ENCODE measurements around the gene AHSA1.

The AHSA1 gene

GRCh38 chr14:77439861-77440260 lies 18.0 kb upstream of the AHSA1 start:
- peaks cover 68% of the 10 kb centered on the region for H3K36me3 ChIP-seq (ENCODE audit: insufficient read depth, low read length)
- H3K9me3 ChIP-seq (replicated peaks; ENCODE audit: low read length), result no peaks in the 10 kb centered on the region
- no peak overlapping the region for H3K4me3 ChIP-seq (ENCODE audit: low read length)
- H3K4me2 ChIP-seq (ENCODE audit: low read length), result no peak overlapping the region
- H3K4me1 ChIP-seq (ENCODE audit: control insufficient read depth, insufficient read depth, low read length), result no peaks in the 10 kb centered on the region
- no peaks in the 10 kb centered on the region for H3K27me3 ChIP-seq (ENCODE audit: control insufficient read depth, insufficient read depth, low read length)
- no peak overlapping the region for H3K9ac ChIP-seq (ENCODE audit: low read depth, low read length)

- H3K4me2 ChIP-seq (ENCODE audit: low read length), result no peak overlapping the region
- H3K36me3 ChIP-seq (ENCODE audit: insufficient read depth, low read length), result peaks cover 59% of the 10 kb centered on the region
- no peaks in the 10 kb centered on the region for H3K27me3 ChIP-seq (ENCODE audit: control insufficient read depth, insufficient read depth, low read length)
- no peak overlapping the region for H3K9ac ChIP-seq (ENCODE audit: low read depth, low read length)
- H3K4me3 ChIP-seq (ENCODE audit: low read length), result no peak overlapping the region
- no peaks in the 10 kb centered on the region for H3K4me1 ChIP-seq (ENCODE audit: control insufficient read depth, insufficient read depth, low read length)
- no peaks in the 10 kb centered on the region for H3K9me3 ChIP-seq (replicated peaks; ENCODE audit: low read length)
These were observed 15.7 kb upstream of the AHSA1 start for GRCh38 chr14:77442196-77442595.

GRCh38 chr14:77455966-77456640 lies 1.8 kb upstream of the AHSA1 start:
- peaks cover 23% of the 10 kb centered on the region for H3K36me3 ChIP-seq (ENCODE audit: insufficient read depth, low read length)
- peak overlapping the region; percentile 82 for H3K9ac ChIP-seq (ENCODE audit: low read depth, low read length)
- peak overlapping the region; percentile 87 for H3K4me2 ChIP-seq (ENCODE audit: low read length)
- peak overlapping the region; percentile 84 for H3K4me3 ChIP-seq (ENCODE audit: low read length)
- no peaks in the 10 kb centered on the region for H3K9me3 ChIP-seq (replicated peaks; ENCODE audit: low read length)
- peaks cover 12% of the 10 kb centered on the region for H3K4me1 ChIP-seq (ENCODE audit: control insufficient read depth, insufficient read depth, low read length)
- no peaks in the 10 kb centered on the region for H3K27me3 ChIP-seq (ENCODE audit: control insufficient read depth, insufficient read depth, low read length)

- Histone ChIP-seq H3K27me3 (ENCODE audit: control insufficient read depth, insufficient read depth, low read length) (no peaks in the 10 kb centered on the region), H3K9me3 (replicated peaks; ENCODE audit: low read length) (no peaks in the 10 kb centered on the region), H3K36me3 (ENCODE audit: insufficient read depth, low read length) (peaks cover 25% of the 10 kb centered on the region), H3K4me2 (ENCODE audit: low read length) (peak overlapping the region; percentile 87), H3K4me1 (ENCODE audit: control insufficient read depth, insufficient read depth, low read length) (peaks cover 12% of the 10 kb centered on the region), H3K4me3 (ENCODE audit: low read length) (peak overlapping the region; percentile 84), H3K9ac (ENCODE audit: low read depth, low read length) (peak overlapping the region; percentile 82)
These were observed 775 bp upstream of the AHSA1 start for GRCh38 chr14:77457115-77457521.

GRCh38 chr14:77458249-77458950 lies 507 bp downstream of the AHSA1 start:
- H3K4me1 ChIP-seq (ENCODE audit: control insufficient read depth, insufficient read depth, low read length), result peaks cover 12% of the 10 kb centered on the region
- H3K36me3 ChIP-seq (ENCODE audit: insufficient read depth, low read length), result peaks cover 33% of the 10 kb centered on the region
- H3K27me3 ChIP-seq (ENCODE audit: control insufficient read depth, insufficient read depth, low read length), result no peaks in the 10 kb centered on the region
- no peaks in the 10 kb centered on the region for H3K9me3 ChIP-seq (replicated peaks; ENCODE audit: low read length)
- peak overlapping the region; percentile 87 for H3K9ac ChIP-seq (ENCODE audit: low read depth, low read length)
- peak overlapping the region; percentile 84 for H3K4me3 ChIP-seq (ENCODE audit: low read length)
- H3K4me2 ChIP-seq (ENCODE audit: low read length), result peak overlapping the region; percentile 90

- peaks cover 12% of the 10 kb centered on the region for H3K4me1 ChIP-seq (ENCODE audit: control insufficient read depth, insufficient read depth, low read length)
- peaks cover 40% of the 10 kb centered on the region for H3K36me3 ChIP-seq (ENCODE audit: insufficient read depth, low read length)
- peak overlapping the region; percentile 87 for H3K9ac ChIP-seq (ENCODE audit: low read depth, low read length)
- H3K4me3 ChIP-seq (ENCODE audit: low read length), result peak overlapping the region; percentile 84
- peak overlapping the region; percentile 90 for H3K4me2 ChIP-seq (ENCODE audit: low read length)
- no peaks in the 10 kb centered on the region for H3K9me3 ChIP-seq (replicated peaks; ENCODE audit: low read length)
- no peaks in the 10 kb centered on the region for H3K27me3 ChIP-seq (ENCODE audit: control insufficient read depth, insufficient read depth, low read length)
These were observed 1.3 kb downstream of the AHSA1 start for GRCh38 chr14:77459072-77459723.

DNA sequence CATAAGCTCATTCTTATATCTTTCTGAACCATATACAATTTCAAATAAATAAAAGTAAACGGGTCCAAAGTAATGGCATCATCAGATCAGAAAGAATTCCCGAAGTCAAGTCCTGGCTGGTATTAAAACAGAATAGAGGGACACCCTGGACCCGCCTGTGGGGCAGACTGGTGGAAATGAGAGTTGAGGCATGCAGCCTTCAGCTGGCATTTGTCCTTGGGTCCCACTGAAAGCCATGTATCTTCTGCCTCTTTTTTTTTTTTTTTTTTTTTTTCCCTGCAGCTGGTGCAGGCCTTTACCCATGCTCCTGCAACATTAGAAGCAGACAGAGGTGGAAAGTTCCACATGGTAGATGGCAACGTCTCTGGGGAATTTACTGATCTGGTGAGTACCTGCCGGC lies 9.9 kb downstream of the AHSA1 start:
- H3K4me1 ChIP-seq (ENCODE audit: control insufficient read depth, insufficient read depth, low read length), result no peaks in the 10 kb centered on the region
- H3K9me3 ChIP-seq (replicated peaks; ENCODE audit: low read length), result no peaks in the 10 kb centered on the region
- peaks cover 58% of the 10 kb centered on the region for H3K36me3 ChIP-seq (ENCODE audit: insufficient read depth, low read length)
- no peak overlapping the region for H3K4me3 ChIP-seq (ENCODE audit: low read length)
- no peak overlapping the region for H3K9ac ChIP-seq (ENCODE audit: low read depth, low read length)
- peaks cover 11% of the 10 kb centered on the region for H3K27me3 ChIP-seq (ENCODE audit: control insufficient read depth, insufficient read depth, low read length)
- H3K4me2 ChIP-seq (ENCODE audit: low read length), result no peak overlapping the region

GRCh38 chr14:77469067-77469505 lies 11.2 kb downstream of the AHSA1 start:
- Histone ChIP-seq H3K9me3 (replicated peaks; ENCODE audit: low read length) (no peaks in the 10 kb centered on the region), H3K4me2 (ENCODE audit: low read length) (no peak overlapping the region), H3K36me3 (ENCODE audit: insufficient read depth, low read length) (peaks cover 46% of the 10 kb centered on the region)

DNA sequence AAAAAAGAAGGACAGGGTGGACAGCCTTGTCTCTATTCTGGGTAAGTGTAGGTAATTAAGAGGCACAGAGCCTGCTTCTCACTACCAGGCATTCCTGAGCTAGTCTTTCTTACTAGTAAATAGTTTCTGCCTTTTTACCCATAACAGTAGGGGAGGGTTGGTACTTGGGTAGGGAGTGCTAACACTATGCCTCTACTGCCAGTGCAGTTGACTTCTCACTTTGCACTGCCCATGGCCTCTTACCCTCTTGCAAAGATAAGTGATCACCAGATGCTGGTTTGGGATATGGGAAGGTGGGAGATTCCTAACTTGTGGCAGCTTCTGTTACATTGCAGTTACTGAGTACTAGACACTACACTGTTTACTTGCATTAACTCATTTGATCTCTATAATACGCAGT lies 11.6 kb downstream of the AHSA1 start:
- H3K27me3 ChIP-seq (ENCODE audit: control insufficient read depth, insufficient read depth, low read length), result peaks cover 20% of the 10 kb centered on the region
- no peaks in the 10 kb centered on the region for H3K9me3 ChIP-seq (replicated peaks; ENCODE audit: low read length)
- H3K4me3 ChIP-seq (ENCODE audit: low read length), result no peak overlapping the region
- no peak overlapping the region for H3K9ac ChIP-seq (ENCODE audit: low read depth, low read length)
- no peaks in the 10 kb centered on the region for H3K4me1 ChIP-seq (ENCODE audit: control insufficient read depth, insufficient read depth, low read length)
- H3K36me3 ChIP-seq (ENCODE audit: insufficient read depth, low read length), result peaks cover 42% of the 10 kb centered on the region
- H3K4me2 ChIP-seq (ENCODE audit: low read length), result no peak overlapping the region

More at GRCh38 chr14:77469067-77469505, 11.2 kb downstream of the AHSA1 start:
- Histone ChIP-seq H3K27me3 (ENCODE audit: control insufficient read depth, insufficient read depth, low read length) (peaks cover 15% of the 10 kb centered on the region), H3K4me1 (ENCODE audit: control insufficient read depth, insufficient read depth, low read length) (no peaks in the 10 kb centered on the region), H3K4me3 (ENCODE audit: low read length) (no peak overlapping the region), H3K9ac (ENCODE audit: low read depth, low read length) (no peak overlapping the region)

- Histone ChIP-seq H3K9me3 (replicated peaks; ENCODE audit: low read length) (no peaks in the 10 kb centered on the region), H3K27me3 (ENCODE audit: control insufficient read depth, insufficient read depth, low read length) (peaks cover 28% of the 10 kb centered on the region), H3K4me2 (ENCODE audit: low read length) (no peak overlapping the region), H3K4me1 (ENCODE audit: control insufficient read depth, insufficient read depth, low read length) (no peaks in the 10 kb centered on the region), H3K9ac (ENCODE audit: low read depth, low read length) (no peak overlapping the region), H3K4me3 (ENCODE audit: low read length) (no peak overlapping the region), H3K36me3 (ENCODE audit: insufficient read depth, low read length) (peaks cover 33% of the 10 kb centered on the region)
These were observed 12.5 kb downstream of the AHSA1 start for GRCh38 chr14:77470224-77470870.

DNA sequence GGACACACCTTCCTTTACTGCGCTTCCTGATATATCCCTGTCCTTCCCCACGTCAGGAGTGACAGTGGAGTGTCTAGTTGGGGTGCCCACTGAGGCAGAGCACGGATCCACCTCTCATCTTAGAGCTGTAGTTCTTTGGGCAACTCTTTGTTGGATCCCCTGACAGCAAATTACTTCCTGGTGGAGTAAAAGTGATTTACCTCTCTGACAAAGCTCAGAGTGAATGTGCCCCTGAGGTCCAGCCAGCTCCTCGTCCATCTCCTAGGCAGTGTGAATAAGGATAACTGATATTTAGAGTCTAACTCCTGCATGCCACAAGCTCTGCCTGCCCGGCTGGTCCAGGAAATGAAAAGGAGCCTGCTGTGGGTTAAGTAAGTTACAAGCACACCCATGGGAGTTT lies 16.0 kb downstream of the AHSA1 start:
- H3K9me3 ChIP-seq (replicated peaks; ENCODE audit: low read length), result no peaks in the 10 kb centered on the region
- no peaks in the 10 kb centered on the region for H3K4me1 ChIP-seq (ENCODE audit: control insufficient read depth, insufficient read depth, low read length)
- H3K27me3 ChIP-seq (ENCODE audit: control insufficient read depth, insufficient read depth, low read length), result peaks cover 49% of the 10 kb centered on the region
- H3K36me3 ChIP-seq (ENCODE audit: insufficient read depth, low read length), result peaks cover 9% of the 10 kb centered on the region
- H3K9ac ChIP-seq (ENCODE audit: low read depth, low read length), result no peak overlapping the region
- H3K4me2 ChIP-seq (ENCODE audit: low read length), result no peak overlapping the region
- no peak overlapping the region for H3K4me3 ChIP-seq (ENCODE audit: low read length)

All from skeletal muscle satellite cell (primary cell).